ENCODE measurements around the gene EDN2.

EDN2 gene

DNA sequence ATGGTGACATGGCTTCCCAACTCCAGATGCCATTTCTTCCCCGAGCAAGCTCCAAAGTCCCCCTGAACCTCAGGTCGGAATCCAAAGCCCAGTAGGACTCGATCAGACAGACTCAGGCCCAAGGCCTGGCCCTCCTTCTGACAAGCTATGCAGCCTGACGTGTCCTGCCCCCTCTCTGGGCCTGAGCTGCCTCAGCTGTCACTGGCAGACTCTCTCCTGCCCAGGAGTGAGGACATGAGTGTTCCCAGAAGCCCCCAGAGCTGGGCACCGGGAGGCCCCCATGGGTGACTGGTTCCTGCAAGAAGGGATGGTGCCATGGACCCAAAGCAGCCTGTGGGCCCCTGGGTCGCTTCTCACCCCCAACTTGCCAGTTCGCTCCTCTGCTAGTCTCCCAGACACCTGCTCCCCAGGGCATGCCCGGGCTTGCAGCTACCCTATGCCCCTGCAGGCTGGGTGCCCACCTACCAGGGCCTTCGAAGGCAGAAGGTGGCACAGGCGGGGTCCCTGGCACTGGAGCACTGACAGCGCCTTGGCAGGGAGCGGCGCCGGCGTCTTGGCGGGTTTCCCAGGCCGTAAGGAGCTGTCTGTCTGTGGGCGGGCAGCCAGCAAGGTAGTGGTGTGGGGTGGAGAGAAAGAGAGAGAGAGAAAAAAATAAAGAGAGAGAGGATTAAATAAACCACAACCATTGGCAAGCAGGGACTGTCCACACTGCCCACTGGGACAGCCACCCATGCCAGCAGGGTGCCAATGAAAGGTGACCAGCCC lies 2.3 kb downstream of the EDN2 start:
- no peak for DNase-seq

DNA sequence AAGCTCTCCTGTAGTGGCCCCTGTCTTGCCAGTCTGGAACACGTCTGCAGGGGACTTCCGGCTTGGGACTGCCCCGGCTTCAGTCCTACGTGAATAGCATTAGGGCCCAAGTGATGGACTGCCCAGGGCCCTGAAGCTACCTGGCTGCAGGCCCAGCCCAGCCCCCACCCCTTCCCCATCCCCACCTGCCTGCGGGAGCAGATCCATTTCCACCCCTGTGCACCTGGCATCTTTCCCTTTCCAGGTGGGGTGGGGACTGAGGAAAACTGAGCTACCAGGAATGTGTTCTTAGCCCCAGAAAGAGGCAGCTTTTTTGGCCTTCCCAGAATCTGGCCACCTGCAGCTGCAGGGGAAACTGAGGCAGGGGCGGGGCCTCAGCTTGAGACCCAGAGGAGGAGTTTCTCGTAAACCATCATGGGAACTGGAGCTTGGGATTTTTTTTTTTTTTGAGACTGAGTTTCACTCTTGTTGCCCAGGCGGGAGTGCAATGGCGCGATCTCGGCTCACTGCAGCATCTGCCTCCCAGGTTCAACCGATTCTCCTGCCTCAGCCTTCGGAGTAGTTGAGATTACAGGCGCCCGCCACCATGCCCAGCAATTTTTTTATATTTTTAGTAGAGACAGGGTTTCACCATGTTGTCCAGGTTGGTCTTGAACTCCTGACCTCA lies 3.2 kb downstream of the EDN2 start:
- no peak for DNase-seq

DNA sequence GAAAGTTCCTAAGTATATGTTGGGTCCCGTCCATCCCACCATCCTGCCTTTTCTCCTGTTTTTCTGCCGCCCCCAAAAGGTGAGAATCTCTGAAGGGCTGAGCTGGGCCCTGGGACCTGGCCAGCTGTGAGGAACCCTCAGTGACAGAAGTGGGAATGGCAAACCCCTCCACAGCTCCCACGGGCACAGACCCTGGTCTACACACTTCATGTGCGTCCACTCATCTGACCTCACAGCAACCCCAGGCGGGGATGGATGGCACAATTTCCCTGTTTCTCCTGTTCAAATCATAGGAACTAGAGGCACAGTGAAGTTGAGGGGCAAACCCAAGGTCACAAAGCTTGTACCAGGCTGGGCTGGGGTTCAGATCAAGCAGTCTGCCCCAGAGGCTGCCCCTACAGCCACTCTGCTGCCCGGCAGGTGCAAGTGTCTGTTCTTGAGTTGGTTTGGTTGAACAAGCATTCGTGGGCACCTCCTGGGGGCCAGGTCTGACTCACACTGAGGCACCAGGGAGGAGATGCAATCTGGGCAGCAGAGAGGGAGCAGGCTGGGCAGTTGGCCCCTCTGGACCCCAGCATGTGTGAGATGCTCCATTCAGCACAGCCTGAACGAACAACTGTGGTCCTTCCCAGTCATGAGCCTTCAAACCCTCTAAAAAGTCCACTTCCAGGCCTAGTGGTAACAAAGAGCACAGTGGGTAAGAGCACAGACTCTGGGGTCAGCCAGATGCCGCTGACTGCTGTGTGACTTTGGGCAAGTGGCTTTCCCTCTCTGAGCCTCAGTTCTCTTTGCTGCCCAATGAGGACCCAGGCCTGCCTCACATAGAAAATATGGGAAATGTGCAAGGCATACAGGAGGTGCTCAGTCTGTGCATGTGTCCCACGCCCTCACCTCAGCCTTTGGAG lies 4.0 kb downstream of the EDN2 start:
- no peak for DNase-seq

DNA sequence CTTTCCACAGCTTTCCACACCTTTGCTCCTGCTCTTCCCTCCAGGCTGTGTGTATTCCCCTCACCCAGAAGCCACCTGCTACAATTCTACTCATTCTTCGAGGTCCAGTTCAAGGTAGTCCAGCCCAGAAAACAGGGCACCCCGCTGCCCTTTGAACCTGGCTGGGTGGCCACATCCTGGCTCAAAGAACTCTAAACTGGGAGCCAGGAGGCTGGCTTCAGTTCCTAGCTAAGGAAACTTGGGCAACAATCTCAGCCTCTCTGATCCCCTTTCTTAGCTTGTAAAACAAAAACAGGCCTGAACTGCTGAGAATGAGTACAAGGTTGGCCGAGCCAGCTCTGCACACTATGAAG lies 4.7 kb downstream of the EDN2 start:
- no peak for DNase-seq

DNA sequence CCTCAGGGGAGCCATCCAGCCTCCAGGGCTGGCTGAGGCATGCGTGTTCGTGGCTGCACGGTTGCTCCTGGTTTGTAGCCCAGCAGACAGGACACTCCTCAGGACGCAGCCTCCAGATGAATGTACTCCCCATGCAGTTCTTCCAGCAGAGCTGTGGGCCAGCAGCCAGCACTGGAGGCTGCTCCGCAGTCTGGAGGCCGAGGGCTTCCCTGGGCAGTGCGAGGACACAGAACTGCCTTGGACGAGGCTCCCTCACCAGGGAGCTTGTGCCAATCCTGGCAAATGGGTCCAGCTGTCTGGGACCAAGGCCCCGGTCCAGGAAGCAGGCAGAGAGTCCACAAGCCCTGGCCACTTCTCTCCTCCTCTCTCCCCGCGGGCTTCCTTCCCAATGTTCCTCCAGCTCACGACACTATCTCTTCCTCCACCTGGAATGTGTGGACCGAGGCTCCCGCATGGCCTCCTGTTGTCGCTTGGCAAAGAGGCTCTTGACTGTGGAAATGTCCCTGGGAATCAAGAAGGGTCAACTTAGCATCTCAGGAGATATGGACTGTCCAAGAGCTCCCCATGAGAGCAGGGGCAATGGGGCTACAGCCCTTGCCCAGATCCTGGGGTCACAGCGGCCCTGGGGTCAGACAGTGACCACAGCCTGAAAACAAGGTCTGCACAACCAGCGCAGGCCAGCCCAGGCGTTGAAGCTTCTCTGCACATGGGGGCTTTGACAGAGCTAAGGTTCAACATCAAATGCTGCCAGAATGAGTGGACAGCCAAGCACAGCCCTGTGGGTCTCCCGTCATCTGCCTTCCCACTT lies 5.3 kb downstream of the EDN2 start:
- no peak for DNase-seq

DNA sequence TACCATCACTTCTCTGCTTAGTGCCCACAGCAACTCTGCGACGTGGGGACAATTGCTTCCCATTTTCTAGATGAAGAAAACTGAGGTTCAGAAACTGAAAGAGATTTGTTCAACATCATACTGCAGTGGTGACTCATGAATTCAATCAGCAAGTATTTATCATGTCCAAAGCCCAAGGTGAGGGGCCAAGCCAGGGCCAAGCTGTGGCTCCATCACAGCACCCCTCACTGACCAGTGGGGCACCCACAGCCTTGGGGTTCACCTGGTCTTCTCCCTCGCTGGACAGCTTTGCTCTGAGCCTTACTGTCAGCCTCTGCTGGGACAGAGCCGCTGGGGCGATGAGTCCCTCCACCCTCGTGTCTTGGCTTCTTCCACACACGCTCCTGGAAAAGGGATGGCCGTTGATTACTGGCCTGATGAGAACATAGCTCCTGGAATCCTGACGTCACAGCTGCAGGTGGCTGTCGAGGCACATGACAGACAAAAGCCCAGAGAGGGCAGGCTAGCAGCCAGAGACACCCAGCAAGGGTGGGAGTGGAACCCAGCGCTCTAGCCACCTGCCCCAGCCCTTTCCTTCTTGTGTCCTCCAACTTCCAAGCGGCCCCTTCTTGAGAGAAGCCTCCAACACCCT lies 6.2 kb downstream of the EDN2 start:
- DNase-seq = no peak

DNA sequence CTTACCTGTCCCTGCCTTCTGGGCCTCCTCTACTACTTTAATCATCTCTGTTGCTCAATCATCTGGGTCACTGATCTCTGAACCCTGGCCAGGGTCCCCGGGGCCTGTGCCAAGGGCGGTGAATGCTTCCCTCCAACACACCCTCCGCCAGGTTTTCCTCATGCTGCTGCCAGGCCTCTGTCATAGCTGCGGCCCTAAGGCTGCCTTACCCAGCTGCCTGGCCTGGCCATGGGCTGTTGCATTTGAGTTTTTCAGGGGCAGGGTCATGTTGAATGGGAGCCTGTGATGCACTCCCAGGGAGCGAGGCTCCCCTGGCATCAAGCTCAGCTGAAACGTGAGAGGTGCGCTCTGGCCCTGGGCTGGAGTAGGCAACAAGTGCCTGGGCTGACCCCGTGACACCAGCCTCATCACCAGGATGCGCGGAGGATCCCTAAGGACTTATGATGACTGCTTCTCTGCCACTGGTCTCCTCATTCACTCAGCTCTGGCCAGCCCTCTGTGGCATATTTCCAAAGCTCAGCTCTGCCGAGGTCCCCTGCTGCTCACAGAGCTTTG lies 7.6 kb downstream of the EDN2 start:
- no peak for DNase-seq

DNA sequence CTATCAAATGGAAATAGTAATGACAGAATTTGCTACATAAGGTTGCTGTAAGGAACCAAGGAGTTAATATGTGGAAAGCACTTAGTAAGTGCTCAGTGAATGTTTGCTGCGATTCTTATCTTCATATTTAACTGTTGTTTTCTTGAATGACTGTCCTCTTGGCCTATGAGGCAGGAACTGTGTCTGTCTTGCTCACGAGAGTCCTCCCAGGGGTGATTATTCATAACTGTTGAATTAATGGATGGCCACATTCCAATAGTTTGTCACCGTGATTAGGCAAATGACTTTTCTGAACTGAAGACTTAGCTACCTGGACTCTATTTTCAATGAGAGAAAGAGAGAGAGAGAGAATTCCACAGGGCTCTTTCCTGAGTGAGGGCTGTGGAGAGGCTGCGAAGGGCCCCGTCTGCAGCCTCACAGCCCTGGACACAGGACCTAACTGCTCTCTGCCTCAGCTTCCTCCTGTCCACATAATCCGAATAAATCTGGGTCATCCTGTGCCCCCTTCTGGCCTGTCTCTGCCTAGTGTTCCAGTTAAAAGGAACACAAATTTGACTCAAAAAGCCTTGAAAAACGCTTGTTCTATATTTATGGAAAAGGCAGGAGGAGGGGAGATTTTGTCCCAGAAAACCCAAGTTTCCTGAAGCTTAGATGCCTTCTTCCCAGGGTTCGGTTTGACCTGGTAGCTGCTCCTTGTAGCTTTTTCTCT lies 8.5 kb downstream of the EDN2 start:
- no peak for DNase-seq

DNA sequence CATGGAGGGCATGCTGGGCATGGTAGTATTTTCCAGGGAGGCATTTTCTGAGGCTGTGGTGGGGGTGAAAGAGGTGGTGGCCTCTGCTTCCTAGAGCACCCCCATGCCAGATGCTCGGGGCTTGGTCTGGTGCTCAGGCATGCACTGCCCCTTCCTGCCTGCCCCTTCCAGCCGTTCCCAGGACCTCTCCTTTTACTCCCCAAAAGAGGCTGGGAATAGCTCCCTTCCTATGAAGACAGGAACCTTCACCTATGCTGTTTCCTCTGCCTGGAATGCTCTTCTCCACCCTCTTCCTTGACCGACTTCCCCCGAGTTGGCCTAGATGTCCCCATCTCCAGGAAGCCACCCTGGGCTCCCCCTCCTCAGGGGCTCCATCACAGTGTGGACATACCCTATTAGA lies 9.1 kb downstream of the EDN2 start:
- DNase-seq = no peak

DNA sequence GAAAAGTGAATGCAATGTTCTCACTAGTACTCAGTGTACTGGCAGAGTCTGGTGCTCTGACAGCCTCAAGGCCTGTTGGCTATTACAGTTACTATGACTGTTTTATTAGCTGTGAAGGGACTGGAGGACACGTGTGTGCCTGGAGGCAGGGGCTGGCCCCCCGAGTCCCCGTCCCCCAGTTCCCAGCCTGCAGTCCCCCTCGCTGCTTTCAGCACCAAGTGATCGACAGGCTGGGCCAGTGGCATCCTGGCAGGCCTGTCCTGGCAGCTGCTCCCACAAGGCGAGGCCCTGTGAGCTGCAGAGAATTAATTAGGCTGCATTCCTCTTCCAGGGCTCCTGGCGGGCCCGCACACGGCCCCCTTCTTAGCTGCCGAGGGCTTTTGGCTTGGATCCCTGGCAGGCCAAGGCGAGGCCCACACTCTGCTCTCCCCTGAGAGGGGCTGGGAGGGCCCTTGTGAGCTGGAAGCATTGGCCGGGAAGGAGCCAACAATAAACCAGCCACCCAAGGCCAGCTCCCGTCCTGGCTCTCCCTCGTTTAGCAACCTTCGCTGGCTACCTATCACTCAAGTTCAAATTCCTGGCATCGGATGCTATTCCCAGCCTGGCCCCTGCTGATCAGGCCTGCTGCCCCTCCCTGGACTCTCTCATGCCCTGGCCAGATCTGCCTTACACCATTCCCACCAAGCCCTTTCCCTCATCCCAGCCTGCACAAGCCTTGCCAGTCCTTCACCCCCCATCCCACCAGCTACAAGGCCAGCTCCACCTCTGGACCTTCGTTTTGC lies 9.8 kb downstream of the EDN2 start:
- no peak for DNase-seq

DNA sequence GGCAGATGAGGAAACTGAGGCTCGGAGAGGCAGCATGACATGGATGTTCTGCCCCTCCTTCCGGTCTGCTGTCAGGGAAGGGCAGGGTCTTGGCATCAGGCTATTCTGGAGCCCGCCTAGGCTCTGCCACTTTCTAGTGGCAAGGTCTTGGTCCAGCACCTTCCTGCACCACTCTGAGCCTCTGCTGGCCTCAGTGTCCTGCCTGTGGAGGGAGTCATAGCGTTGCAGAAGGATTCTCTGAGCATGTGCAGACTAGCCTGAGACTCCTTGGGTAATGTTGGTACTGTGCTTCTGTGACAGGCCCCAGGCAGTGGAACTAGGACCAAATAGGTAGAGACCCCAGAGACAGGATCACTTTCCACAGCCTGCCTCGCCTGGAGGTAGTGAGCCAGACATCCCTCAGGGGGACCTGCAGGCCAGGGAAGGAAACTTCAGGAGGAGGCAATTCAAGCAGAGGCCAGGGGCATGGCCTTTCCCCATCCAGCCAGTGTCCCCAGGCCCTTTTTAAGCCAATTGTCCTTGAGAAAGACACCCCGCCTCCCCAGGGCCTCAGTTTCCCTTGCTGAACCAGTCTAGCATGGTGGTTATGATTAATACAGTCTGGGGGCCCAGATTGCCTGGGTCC lies 10.6 kb downstream of the EDN2 start:
- DNase-seq = no peak

DNA sequence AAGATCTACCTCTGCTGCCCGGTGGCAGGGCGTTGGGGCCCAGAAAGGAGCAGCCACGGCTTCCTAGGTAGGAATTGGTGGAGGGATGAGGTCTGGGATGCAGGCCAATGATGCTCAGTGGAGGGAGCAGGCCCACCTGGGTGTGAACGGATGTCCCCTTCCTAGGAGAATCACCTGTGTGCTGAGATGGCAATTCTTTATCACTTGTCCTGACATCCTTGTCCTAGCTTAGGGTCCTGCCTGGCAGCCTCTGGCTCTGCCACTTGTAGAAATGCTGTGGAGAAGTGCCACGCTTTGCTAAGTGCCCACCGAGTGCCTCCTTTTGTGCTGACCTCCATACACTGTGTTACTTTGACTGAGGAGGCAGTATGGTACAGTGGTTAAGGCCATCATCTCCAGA lies 12.8 kb downstream of the EDN2 start:
- no peak for DNase-seq

DNA sequence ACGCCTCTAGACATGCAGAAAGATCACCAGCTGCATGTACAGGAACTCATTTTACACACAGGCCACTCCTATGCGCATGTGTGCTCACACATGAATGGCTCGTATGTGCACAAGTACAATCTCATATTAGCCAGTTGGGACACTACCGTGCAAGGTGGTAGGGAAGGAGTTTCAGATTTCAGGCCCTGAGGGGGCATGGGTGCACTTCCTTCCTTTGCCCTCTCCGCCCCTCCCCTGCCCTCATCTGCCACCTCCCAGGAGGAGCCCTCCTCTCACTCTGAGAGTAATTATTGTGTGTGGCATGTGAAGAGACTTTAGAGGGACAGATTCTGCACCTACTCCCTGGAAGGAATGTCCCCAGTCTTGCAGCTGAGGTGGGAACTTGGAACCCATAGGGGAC lies 14.8 kb downstream of the EDN2 start:
- no peak for DNase-seq

DNA sequence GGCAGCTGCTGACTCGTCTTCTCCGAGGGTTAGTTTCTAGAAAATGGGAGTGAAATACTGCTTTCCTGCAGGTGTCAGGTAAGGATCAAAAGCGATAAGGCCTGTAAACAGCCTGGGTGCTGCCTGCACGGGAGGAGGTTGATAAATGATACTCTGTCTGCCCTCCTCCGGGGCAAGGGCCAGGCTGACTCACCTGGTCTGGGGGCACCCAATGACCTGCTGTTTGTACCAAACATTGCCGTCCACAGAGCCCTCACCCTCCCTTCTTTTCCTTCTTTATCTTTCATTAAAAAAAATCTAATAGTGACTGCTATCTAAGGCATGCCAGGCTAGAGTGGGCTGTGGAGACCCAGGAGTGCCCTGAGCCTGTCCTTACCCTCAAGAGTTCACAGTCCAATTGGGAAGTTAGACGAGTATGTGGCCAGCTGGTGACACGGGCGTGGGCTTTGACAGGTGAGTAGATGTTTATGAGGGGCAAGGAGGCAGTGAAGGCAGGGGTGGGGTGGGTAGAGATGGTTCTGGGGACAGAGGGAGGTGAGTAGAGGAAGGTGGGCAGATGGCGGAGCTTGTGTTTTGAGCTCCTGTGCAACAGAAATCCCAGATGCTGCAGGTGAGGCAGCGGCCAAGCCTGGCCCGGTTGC lies 16.2 kb downstream of the EDN2 start:
- no peak for DNase-seq

DNA sequence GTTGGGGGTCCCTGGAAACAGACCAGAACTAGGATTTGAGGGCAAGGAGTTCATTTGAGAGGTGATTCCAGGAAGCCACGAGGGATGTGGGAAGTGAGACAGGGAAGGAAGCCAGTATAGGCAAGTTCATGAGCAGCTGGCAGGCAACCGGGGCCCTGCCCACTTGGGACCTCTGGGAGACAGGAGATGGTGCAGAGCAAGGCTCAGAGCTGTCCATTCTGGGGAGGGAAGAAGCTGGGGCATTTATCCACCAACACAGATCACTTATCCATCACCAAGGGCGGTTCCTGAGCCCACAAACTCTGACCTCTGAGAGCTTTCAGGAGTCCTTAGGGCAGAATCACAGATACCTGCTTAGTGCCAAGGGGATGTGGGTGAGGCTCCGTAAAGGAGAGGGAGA lies 16.8 kb downstream of the EDN2 start:
- DNase-seq = no peak

DNA sequence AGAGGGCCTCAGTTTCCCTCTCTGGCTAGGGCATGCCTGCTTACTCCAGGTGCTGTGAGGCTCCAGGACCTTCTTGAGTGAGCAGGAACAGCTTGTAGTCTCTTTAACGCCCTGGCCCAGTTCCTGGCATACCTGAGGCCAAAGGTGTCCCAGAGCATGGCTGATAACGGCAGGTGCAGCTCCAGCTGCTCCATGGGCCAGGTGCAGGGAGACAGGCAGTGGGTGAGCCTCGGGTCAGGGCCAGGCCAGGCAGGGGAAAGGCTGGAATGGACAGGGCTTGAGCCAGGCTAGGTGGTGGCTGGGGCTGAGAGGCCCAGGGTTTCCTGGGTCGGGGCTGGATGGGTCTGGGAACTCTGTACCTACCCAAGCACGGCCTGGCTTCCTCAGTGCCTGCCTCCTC lies 18.3 kb downstream of the EDN2 start:
- no peak for DNase-seq

DNA sequence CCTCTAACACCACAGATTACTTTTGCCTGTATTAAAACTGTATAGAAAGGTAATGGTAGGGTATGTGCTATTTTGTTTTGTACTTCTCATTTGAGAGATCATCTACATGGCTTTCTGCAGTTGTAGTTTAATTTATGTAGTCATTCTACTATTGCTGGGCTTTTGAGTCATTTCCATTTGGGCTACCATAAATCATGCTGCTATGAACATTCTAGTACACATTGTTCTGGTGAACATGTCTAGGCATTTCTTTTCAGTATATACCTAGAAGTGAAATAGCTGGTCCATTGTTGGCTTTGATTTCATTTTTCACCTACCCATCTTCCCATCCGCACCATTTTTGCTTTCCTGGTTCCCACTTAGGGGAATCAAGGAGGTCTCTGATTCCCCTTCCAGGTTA lies 18.7 kb downstream of the EDN2 start:
- DNase-seq = no peak

DNA sequence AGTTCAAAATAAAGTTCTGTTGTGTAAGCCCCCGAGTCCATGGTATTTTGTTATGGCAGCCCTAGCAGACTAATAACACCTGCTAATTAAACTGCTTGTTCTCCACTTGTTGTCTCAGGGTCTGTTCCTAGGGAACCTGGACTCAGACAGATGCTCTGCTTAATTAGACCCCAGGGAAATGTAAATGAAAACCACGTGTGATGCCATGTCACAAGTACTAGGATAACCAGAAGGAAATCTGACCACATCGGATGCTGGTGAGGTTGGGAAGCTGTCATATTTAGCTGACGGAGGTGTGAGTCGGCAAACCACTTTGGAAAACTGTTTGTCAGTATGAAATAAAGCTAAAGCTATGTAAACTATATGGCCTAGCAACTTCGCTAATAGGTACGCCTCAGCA lies 19.6 kb downstream of the EDN2 start:
- no peak for DNase-seq

DNA sequence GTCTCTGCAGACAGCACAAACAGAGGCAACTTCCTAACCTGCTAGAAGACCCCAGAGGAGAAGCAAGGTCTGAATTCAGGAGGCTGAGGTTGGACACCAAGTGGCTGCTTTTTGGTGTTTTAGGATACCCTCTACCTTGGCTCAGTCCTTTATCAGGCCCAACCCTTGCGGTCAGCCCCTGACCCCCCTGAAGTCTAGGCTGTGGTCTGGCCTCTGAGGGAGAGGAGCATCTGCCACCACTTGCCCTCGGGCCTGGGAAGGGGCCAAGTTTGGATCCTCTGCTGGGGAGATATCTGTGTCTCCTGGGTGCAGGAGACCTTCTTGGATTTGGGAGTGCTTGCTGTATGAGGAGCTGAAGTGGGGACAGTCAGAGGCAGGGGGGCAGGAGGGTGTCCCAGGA lies 21.0 kb downstream of the EDN2 start:
- no peak for DNase-seq

DNA sequence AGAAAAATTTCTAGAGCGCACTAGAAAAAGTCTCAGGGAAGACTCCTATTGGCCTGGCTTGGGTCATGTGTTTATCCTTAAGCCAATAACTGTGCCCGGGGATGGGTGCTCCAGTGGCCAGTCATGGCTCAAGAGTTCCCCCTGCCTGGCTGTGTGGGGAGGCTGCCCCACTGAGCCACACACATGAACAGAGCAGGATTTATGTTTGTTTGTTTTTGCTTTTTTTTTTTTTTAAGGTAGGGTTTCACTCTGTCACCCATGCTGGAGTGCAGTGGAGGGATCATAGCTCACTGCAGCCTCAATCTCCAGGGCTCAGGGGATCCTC lies 21.8 kb downstream of the EDN2 start:
- no peak for DNase-seq
